Mesenteric fat pad (tissue), 1 donor: Measurements from ENCODE around the gene PIAS4. TPM values are rescaled to one million over a fixed set of nuclear protein-coding genes. Genes with fewer than 3 reads are reported as not detected.

Experiments used
- DNase-seq: peaks from one replicate; pipeline ENCODE4 v3.0.0-alpha.2; 2020; ENCODE audit warnings: low spot score
- microRNA-seq: library from miRNA; unstranded; fragments of <30 nt; microRNA quantifications from one replicate; pipeline ENCODE4 v1.2.0, GENCODE V29; 2020; ENCODE audit warnings: borderline number of aligned reads
- total RNA-seq: library from RNA; stranded (reverse); fragmentation: NEBNext Ultra II Directional; extraction: Animal tissue kit (Norgen Biotek cat#: 25700); gene quantifications from one replicate; pipeline ENCODE4 v1.2.1, GENCODE V29; 2021
- donor health status: DM: yes; HTN: yes; CAD: no.

Gene PIAS4
- total RNA-seq, 1 donor from 2014 or later = 17.9 TPM

DNA sequence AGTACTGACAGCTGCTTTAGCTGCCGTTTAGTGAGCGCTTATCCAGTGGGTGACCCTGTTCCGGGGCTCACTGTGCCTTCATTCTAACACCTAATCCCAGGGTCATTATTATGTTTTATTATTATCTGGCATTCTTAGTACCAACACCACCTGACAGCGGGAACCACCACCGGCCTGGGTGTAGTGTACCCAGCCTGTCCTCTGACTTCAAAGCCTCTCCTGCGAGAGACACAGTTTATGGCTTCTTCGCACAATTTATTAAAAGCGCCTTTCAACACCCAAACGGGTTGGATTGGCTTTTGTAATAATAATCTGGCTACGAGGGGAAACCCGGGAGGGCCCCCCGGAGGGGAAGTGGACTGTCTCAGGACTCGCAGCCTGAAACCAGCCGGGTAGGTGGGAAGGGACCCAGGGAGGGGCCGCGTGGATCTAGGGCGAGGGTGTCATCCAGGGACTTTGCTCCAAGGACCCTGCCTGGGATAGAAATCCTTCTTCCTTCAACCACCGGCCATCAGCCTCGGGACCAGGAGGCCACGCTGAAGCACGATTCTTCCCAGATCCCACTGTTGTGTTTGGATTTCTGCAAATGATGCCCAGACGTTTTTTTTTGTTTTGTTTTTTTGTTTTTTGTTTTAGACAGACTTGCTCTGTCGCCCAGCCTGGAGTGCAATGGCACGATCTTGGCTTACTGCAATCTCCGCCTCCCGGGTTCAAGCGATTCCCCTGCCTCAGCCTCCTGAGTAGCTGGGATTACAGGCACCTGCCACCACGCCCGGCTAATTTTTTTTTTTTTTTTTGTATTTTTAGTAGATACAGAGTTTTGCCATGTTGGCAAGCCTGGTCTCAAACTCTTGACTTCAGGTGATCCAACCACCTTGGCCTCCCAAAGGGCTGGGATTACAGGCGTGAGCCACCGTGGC, 60.8 kb downstream of the PIAS4 start:
- DNase-seq = no peak

DNA sequence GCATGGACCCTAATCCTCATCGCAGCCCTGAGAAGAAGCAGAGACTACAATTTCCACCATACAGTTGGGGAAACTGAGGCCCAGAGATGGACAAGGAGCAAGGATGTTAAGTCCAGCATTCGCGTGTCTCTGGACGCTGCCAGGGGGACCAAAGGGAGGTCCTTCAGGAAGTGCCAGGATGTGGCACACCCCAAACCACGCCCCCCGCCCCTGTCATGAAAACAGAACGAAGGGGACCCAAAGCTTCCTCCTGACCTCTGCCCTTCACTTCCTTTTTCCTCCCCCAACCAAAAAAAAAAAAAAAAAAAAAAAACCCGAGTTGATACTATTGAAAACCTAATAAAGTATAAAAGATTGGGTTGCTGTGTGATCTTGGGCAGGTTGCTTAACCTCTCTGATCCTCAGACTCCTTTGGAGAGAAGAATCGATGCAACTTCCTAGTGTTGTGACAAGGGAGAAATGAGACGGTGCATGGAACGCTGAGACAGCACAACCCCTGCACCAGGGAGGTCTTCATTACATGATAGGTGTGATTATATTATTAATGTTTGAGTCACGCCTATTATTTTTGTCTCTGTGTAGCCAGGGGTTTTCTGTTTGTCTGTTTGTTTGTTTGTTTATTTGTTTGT, 61.9 kb downstream of the PIAS4 start:
- no peak for DNase-seq

- no peak for DNase-seq
Observed at GRCh38 chr19:4071610-4072009, 64.1 kb downstream of the PIAS4 start.

DNA sequence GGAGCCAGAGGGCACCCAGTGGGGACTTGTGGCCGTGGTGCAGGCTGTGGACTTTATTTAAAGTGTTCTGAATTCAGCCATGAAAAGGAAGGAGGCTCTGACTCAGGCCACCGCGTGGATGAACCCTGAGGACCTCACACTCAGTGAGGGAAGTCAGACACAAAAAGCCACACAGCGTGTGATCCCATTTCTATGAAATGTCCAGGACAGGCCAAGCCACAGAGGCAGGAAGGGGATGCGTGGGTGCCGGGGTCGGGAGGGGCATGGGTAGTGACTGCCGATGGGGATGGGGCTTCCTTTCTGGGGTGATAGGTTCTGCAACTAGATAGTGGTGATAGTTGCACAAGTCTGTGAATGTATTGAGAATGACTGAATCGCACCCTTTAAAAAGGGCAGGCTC, 67.8 kb downstream of the PIAS4 start:
- no peak for DNase-seq

- no peak for DNase-seq
Observed at GRCh38 chr19:4077007-4077374, 69.5 kb downstream of the PIAS4 start.

- no peak for DNase-seq
Observed at GRCh38 chr19:4077800-4078684, 70.5 kb downstream of the PIAS4 start.

GRCh38 chr19:4080473-4080872, 72.9 kb downstream of the PIAS4 start:
- DNase-seq = no peak

GRCh38 chr19:4081441-4082129, 74.0 kb downstream of the PIAS4 start:
- no peak for DNase-seq

- DNase-seq = no peak
Observed at GRCh38 chr19:4082172-4082571, 74.6 kb downstream of the PIAS4 start.

- no peak for DNase-seq
Observed at GRCh38 chr19:4083677-4084546, 76.4 kb downstream of the PIAS4 start.

- no peak for DNase-seq
Observed at GRCh38 chr19:4084547-4084877, 77.0 kb downstream of the PIAS4 start.

DNA sequence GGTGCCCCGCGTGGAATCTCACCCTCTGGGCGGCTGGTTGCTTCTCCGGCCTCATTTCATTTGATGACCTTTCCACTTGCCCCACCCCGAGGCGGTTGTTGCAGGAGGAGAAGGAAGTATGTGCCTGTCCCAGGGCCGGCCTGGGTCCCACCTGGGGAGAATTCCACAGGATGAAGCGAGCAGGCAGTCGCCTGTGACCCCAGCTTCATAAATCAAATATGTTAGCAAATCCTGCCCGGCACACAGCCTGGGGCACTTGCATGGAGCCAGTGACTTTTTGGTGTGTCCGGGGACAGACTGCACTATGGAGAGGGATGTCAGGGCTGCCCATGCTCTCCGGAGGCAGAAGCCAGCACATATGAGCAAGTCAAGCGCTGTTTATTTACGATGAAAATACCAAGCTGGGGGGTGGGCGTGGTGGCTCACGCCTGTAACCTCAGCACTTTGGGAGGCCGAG, 78.9 kb downstream of the PIAS4 start:
- no peak for DNase-seq

- no peak for DNase-seq
Observed at GRCh38 chr19:4087787-4088679, 80.5 kb downstream of the PIAS4 start.

GRCh38 chr19:4088975-4089374, 81.4 kb downstream of the PIAS4 start:
- DNase-seq = no peak

Small RNAs within 50 kb of the gene (microRNA-seq; reads per million reads assigned to microRNA genes)
- gene MIR637 = not detected

Other genes starting within 250 kb of the PIAS4 start
- gene APBA3, start 246.0 kb upstream of the PIAS4 start, total RNA-seq = 12.1 TPM
- gene MRPL54, start 245.1 kb upstream of the PIAS4 start, total RNA-seq = 72.7 TPM
- gene RAX2, start 235.5 kb upstream of the PIAS4 start, total RNA-seq = not detected
- 3.3 TPM for gene MATK, start 221.4 kb upstream of the PIAS4 start, total RNA-seq
- not detected for gene ZFR2, start 138.7 kb upstream of the PIAS4 start, total RNA-seq
- gene ATCAY, start 127.1 kb upstream of the PIAS4 start, total RNA-seq = not detected
- not detected for gene NMRK2, start 74.7 kb upstream of the PIAS4 start, total RNA-seq
- gene DAPK3, start 36.6 kb upstream of the PIAS4 start, total RNA-seq = 56.5 TPM
- gene EEF2, start 22.3 kb upstream of the PIAS4 start, total RNA-seq = 2,131 TPM
- 51.2 TPM for gene ZBTB7A, start 59.2 kb downstream of the PIAS4 start, total RNA-seq
- gene MAP2K2, start 116.4 kb downstream of the PIAS4 start, total RNA-seq = 110 TPM
- gene CREB3L3, start 145.9 kb downstream of the PIAS4 start, total RNA-seq = 1.00 TPM
- gene SIRT6, start 174.8 kb downstream of the PIAS4 start, total RNA-seq = 20.7 TPM
- gene ANKRD24, start 175.0 kb downstream of the PIAS4 start, total RNA-seq = 1.4 TPM
- 5.8 TPM for gene EBI3, start 221.8 kb downstream of the PIAS4 start, total RNA-seq
- 15.1 TPM for gene YJU2, start 239.3 kb downstream of the PIAS4 start, total RNA-seq